ENCODE results near the gene ATP6AP1.
"Not testable (repeated sequence)": the region's sequence is repeated elsewhere in the genome, so short reads cannot be mapped to it uniquely, and the experiment has no call there.

The ATP6AP1 gene

GRCh38 chrX:154428176-154429171 lies at the start of gene ATP6AP1:
Gene ATP6AP1 (plus strand): TSS chrX:154428677. CDS start chrX:154428693, 16 bp downstream.
- DNase-seq, result peak; percentile 93

- peak; percentile 100 for DNase-seq
These were observed 49.5 kb upstream of the ATP6AP1 start, which contains the start of gene EMD for GRCh38 chrX:154378799-154379568. Gene EMD (plus strand): TSS chrX:154379295. CDS start chrX:154379485, 190 bp downstream.

- DNase-seq, result no peak
These were observed 48.9 kb upstream of the ATP6AP1 start for GRCh38 chrX:154379569-154379951.

- DNase-seq, result no peak
These were observed 48.3 kb upstream of the ATP6AP1 start for GRCh38 chrX:154380153-154380552.

DNA sequence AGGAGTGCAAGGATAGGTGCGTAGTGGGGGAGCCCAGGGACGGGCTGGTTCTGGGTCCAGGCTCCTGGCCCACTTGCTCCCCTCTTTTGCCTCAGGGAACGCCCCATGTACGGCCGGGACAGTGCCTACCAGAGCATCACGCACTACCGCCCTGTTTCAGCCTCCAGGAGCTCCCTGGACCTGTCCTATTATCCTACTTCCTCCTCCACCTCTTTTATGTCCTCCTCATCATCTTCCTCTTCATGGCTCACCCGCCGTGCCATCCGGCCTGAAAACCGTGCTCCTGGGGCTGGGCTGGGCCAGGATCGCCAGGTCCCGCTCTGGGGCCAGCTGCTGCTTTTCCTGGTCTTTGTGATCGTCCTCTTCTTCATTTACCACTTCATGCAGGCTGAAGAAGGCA lies 47.7 kb upstream of the ATP6AP1 start:
- no peak for DNase-seq

DNA sequence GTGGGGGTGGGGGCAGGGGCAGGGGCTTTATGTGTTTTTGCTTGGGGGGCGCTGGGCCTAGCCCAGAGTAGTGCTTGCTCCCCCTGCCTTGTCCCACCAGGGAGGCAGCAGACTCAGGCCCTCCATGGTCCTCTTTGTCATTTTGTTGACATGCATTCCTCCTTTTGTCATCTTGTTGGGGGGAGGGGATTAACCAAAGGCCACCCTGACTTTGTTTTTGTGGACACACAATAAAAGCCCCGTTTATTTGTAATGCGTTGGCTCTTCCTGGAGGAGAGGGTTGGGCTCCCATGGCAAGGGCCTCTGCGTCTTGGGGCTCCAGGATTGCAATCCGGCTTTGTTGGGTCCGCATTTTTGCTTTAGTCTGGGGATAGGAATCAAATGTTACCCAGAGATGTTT lies 47.2 kb upstream of the ATP6AP1 start:
- DNase-seq, result no peak

DNA sequence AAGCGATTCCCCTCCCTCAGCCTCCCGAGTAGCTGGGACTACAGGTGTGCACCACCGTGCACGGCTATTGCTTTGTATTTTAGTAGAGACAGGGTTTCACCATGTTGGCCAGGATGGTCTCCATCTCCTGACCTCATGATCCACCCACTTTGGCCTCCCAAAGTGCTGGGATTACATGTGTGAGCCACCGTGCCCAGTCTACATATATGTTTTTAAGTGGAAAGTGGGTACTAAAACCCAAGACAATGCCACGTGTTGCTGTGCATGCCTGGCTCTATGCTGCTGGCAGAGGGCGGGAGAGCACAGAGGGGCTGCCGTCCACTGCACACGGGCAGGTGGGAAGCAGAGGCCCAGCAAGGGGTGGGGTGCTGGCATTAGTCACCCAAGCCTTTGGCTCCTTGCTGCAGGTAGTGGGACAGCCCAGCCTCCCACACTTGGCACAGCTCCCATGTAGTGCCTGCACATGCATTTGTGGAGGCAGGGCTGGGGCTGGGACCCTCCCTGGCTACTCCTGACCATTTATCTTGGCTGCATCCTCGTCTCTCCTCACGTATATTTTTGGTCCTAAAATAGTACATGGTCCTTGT lies 45.9 kb upstream of the ATP6AP1 start:
- no peak for DNase-seq

DNA sequence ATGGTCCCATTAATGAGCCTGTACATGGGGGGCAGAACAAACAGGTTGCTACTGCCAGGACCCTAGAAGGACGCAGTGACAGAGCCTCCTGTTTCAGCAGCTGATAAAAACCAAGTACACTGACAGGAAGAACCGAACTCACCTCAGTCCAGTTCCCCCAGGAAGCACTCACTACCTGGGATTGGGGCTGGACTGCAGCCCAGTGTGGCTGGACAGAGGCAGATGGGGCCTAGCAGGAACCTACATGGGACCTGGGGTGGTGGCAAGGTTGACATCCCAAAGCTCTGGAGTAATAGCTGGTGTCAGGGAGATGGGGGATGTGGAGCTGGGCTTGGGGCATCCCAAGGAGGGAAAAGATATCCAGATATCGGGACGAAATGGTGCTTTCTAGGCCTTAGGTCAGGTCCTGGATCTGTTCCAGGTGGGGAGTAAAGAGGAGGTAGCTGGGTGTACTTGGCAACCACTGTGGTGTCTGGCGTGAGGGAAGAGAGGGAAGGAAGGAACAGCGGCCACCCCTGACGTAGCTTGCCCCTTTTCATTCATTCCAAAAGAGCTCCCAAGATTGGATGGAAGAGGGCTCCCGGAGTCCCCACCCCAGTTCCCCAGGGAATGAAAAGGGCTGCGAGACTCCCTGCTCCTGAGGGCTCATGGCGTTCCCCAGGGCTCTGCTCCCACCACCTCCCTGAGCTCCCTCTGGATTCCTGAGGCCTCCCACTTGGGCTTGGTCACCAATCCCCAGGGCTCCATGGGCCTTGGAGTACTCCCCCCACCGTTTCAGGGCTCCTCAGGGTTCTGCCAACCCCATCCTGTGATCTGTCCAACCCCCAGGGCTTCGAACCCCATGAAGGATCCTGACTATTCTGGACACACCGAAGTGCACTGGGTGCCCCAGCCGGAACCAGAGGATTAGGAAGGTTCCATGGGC lies 44.9 kb upstream of the ATP6AP1 start:
- no peak for DNase-seq

GRCh38 chrX:154384284-154384892 lies 44.1 kb upstream of the ATP6AP1 start:
- no peak for DNase-seq

DNA sequence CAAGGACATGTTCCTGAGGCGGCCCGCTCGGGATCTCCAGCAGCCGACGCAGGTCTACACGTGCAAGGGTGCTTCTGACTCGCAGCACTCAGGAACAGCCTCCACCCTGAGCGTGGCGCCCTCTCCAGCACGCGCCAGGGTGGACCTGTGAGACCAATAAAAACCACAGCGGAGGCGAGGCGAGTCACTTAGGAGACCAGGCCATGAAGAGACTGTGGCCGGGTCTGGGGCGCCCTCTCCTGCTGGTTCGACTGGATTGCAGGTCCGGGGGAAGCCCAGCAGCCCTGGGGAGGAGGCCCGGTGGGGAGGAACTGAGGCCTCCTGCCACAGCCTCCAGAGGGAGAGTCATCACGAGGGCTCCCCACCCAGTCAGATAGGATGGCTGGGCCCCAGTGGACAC lies 40.4 kb upstream of the ATP6AP1 start:
- not testable (repeated sequence) for DNase-seq

DNA sequence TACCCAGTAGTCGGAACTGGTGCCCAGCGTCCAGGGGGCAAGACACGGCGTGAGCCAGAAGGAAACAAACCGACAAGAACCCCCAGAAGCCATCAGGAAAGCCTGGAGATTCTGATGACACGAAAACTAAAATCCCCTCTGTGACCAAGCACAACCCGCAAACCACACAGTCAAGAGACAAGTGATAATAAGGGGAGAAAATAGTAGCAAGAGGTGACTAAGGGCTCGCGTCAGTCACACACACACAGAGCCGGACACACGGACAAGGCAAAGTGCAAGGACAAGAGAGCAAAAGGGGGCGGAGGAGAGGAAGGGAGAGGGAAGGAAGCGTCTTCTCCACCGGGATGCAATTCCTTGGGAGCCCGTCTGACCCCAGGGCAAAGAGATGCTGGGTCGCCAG lies 39.8 kb upstream of the ATP6AP1 start:
- DNase-seq, result not testable (repeated sequence)

DNA sequence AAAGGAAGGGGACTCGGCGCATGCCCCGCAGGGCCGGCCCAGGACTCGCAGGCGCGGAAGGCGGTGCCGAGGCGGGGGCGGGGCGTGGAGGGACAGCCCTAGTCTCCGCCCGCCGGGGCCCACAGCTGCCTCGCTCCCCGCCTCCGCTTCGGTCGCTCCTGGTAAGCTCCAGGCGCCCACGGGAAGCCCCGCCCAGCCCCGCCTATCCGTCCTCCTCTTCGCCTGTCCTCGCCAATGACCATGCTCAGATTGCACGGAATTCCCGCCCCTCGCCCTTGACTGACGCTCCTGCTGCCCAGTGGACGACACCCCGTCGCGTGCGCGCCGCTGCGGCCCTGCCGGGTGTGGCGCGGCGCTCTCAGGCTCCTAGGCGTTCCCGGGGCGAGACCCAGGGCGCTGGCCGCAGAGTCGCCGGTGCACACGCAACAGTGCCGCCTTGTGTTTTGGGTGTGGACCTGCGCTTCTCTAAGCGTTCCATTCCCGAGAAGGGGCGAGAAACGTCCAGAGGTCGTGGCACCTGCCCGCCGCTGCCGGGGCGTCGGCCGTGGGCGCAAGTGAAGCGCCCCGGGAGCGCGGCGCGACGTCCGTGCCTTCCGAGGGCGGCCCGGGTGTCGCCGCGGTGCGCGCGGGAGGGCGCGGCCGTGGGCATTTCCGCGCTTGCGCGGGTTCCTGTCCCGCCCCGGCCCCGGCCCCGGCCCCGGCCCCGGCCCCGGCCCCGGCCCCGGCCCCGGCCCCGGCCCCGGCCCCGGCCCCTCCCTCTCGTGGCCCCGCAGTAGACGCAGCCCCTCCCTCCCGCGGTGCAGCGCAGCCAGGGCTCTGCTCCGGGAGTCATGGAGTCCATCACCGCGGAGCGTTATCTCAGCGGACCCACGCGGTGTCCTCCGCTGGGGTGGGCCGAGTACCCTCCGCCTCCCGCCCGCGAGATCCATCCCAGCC lies 38.4 kb upstream of the ATP6AP1 start:
- not testable (repeated sequence) for DNase-seq

DNA sequence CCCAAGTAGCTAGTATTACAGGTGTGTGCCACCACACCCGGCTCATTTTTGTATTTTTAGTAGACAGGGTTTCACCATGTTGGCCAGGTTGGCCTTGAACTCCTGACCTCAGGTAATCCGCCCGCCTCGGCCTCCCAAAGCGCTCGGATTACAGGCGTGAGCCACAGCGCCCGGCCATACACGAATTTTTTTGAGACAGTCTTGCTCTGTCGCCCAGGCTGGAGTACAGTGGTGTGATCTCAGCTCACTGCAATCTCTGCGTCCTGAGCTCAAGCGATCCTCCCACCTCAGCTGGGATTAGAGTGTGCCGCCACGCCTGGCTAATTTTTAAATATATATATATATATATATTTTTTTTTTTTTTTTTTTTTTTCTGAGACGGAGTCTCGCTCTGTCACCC lies 32.1 kb upstream of the ATP6AP1 start:
- not testable (repeated sequence) for DNase-seq

DNA sequence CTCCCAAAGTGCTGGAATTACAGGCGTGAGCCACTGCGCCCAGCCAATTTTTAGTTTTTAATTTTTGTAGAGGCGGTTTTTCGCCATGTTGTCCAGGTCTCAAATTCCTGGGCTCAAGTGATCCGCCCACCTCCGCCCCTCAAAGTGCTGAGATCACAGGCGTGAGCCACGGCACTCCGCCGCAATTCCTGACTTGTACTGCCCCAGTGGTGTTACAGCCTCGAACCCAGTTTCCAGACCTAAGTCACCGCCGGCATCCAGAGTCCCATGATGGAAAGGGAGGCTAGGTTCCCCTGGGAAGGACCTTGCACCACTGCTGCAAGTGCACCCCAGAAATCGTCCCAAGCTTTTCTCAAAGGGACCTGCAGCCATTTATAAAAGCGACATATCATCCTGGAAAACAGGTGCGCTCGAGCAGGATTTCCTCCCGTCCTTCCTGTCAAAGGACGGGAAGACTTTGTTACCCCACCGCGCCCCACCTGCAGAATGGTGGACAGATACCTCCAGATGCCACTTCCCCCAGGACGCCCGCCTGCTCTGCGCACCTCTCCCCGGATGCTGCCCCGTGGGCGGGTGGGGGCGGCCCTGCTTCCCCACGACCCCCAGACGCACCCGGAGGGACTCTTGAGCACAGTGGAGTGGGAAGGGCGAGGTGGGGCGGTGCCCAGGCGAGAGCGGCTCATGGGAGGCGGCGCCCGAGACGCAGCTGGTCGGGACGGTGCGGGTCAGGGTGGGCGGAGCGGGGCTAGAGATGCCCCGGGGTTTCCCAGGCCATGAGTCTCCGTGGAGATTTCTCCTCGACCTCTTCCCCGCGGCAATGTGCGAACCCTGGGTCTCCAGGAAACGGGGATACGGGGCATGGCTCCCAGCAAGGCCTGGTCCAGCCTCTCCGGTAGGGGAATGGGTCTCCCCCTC lies 31.2 kb upstream of the ATP6AP1 start:
- peak; percentile 54 for DNase-seq

DNA sequence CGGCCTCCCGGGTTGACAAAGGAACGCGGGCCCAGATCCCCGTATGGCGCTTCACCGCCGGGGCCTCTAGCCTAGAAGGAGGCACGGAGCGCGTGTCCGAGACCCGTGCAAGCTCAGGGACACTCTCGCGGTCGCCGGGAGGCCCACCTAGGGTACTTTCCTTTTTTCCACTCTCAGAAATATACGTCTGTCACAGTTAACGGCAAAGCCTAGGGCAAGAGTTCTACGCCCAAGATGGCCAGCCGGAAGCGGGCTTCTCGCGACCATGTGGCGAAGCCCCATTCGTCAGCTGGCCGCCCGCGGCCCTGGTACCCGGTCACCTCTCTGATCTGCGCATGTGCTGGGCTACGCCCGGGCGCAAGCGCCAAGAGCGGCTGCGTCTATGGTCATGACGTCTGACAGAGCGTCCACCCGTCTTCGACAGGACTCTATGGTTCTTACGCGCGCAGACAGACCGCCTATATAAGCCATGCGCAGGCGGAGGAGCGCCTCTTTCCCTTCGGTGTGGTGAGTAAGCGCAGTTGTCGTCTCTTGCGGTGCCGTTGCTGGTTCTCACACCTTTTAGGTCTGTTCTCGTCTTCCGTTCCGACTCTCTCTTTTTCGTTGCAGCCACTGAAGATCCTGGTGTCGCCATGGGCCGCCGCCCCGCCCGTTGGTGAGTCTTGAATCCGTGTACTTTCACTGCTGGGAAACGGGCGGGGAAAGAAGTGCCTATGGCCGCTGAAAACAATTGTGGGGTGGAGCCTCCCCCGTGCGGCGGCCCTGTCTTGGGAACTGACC lies 30.4 kb upstream of the ATP6AP1 start, which contains the start of gene RPL10:
RPL10 (plus strand) TSS at position 490 of the 780 bp plus-strand sequence; CDS start at position 633, 143 bp downstream.
- DNase-seq, result peak; percentile 97

DNA sequence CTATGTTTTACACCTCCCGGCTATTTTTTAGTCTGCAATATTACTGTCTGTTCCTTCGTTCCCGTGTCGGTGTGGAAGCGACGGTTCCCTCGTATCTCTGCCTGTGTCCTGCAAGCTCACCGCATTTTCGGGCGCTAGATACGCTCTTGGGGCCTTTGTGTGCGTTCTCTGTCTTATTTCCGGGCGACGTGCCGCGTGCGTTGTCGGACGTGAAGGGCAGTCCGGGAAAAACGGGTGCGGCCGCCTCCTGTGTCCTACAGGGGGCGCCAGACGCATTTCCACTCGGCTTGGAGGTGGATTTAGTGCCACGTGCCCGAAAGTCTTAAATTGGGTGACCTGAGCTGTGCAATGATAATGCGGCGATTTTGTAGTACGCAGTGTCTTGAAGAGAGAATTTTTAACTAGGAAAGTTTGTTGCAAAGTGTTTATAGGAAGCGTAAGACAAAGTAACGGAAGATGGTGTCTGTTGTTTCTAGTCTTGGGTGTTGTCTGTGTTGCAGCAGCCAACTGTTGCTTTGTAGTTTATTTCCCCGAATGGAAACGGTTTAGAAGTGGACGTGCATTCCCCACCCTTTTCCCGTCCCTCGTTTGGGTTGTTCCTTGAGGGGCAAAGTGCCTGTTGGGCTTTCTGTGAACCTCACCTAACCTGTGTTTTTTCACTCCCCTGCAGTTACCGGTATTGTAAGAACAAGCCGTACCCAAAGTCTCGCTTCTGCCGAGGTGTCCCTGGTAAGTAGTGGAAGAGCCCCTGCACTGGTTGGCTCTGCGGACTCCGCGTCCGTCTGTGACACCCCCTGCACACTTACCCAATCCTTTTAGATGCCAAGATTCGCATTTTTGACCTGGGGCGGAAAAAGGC lies 29.6 kb upstream of the ATP6AP1 start:
- peak; percentile 80 for DNase-seq

Measured in NCI-H774 (cell line).